Cardiac muscle cell (in vitro differentiated cells and primary cell): ENCODE results near the gene CD82. TPM values are rescaled to one million over a fixed set of nuclear protein-coding genes. Genes with fewer than 3 reads are reported as not detected.
A peak's percentile ranks its signal among the peaks of the same experiment; 100 is the strongest.

Experiments used
- DNase-seq, 2 donors: peaks; one replicate each; pipeline versions ENCODE4 v3.0.0 to v3.0.0-alpha.2; 2010 to 2017; ENCODE audit warnings: low read depth in 1 of 2, low spot score in 1 of 2
- H3K27ac ChIP-seq: fragments of 200-600 bp; sonication (generic); 2 replicates; pipeline ENCODE4 v1.5.1; 2016
- H3K27me3 ChIP-seq: fragments of 200-600 bp; sonication (generic); 2 replicates; pipeline ENCODE4 v1.6.0; 2016; ENCODE audit warnings: control low read depth
- H3K36me3 ChIP-seq: fragments of 200-600 bp; sonication (generic); 2 replicates; pipeline ENCODE4 v1.5.1; 2016; ENCODE audit warnings: control low read depth
- H3K4me1 ChIP-seq: fragments of 200-600 bp; sonication (generic); 2 replicates; pipeline ENCODE4 v1.8.1; 2017; ENCODE audit warnings: low read depth, mild to moderate bottlenecking, mixed run types
- H3K4me3 ChIP-seq: fragments of 200-600 bp; sonication (generic); 2 replicates; pipeline ENCODE4 v1.5.1; 2016; ENCODE audit warnings: mild to moderate bottlenecking
- H3K9me3 ChIP-seq: fragments of 200-600 bp; sonication (generic); 2 replicates; pipeline ENCODE4 v1.5.1; 2017; ENCODE audit warnings: low read depth, mild to moderate bottlenecking, control low read depth
- polyA plus RNA-seq: library from polyadenylated mRNA; unstranded; fragments of >200 nt; fragmentation: Nextera tagmentation; extraction: Ambion mirVana; gene quantifications from 2 replicates; pipeline ENCODE4 v1.2.1, GENCODE V29; 2016
- total RNA-seq: library from RNA; depleted of rRNA; stranded (reverse); fragments of >200 nt; gene quantifications from 2 replicates; pipeline ENCODE4 v1.2.3, GENCODE V29; 2016
- TF ChIP-seq, protein P1 (sequence below): IDR thresholded peaks from 2 replicates; pipeline ENCODE4 v1.5.1; 2012; ENCODE audit warnings: low read depth, mild to moderate bottlenecking, low read length

The CD82 gene
- total and polyA plus RNA-seq, 2 experiments from 2014 or later: 14.8 to 33.9 TPM

DNA sequence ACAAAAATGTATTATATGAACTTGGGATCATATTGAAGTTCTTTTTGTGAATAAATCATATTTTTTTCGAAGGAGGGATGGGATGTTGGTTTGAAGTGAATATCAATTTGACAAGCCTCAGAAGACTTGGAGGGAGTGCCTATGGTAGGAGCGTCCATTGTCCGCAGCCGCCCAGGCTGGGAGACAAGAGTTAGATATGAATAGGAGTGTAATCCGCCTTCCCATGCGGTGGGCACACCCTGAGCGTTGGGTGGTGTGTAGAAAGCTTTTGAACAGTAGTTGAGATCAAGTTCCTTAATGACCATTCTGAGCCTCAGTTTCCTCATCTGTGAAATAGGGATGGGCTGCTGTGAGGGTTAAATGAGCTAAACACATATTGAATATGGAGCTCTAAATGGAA is 7.0 kb downstream of the CD82 start:
- Histone ChIP-seq H3K4me1 (peaks cover 2% of the 10 kb centered on the region), H3K36me3 (no peaks in the 10 kb centered on the region), H3K9me3 (no peaks in the 10 kb centered on the region), H3K27ac (no peak overlapping the region), H3K27me3 (no peaks in the 10 kb centered on the region), H3K4me3 (no peak overlapping the region)
- TF ChIP-seq, protein P1, sequence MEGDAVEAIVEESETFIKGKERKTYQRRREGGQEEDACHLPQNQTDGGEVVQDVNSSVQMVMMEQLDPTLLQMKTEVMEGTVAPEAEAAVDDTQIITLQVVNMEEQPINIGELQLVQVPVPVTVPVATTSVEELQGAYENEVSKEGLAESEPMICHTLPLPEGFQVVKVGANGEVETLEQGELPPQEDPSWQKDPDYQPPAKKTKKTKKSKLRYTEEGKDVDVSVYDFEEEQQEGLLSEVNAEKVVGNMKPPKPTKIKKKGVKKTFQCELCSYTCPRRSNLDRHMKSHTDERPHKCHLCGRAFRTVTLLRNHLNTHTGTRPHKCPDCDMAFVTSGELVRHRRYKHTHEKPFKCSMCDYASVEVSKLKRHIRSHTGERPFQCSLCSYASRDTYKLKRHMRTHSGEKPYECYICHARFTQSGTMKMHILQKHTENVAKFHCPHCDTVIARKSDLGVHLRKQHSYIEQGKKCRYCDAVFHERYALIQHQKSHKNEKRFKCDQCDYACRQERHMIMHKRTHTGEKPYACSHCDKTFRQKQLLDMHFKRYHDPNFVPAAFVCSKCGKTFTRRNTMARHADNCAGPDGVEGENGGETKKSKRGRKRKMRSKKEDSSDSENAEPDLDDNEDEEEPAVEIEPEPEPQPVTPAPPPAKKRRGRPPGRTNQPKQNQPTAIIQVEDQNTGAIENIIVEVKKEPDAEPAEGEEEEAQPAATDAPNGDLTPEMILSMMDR: no peak
- DNase-seq: no peak

DNA sequence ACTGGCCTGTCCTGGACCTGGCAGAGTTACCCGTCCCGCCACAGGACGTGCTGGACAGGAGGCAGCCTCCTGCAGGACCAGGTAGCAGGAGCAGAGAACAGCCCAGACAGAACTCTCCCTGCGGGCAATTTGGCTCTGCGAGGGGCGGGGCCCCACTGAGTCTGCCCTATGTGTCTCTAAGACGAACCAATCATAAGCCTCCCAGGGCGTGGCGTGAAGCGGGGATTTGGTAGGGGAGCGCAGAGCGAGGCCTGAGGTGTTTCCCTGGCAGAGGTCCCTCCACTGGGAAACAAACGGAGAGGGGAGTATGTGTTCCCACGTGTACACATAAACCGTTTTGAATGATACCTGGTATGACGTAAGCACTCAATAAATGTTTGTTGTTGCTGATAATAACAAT is 7.4 kb downstream of the CD82 start:
- peaks cover 3% of the 10 kb centered on the region for H3K4me1 ChIP-seq
- no peaks in the 10 kb centered on the region for H3K27me3 ChIP-seq
- H3K4me3 ChIP-seq: no peak overlapping the region
- TF ChIP-seq, protein P1: no peak
- no peak overlapping the region for H3K27ac ChIP-seq
- H3K36me3 ChIP-seq: no peaks in the 10 kb centered on the region
- no peaks in the 10 kb centered on the region for H3K9me3 ChIP-seq
- no peak for DNase-seq

GRCh38 chr11:44573333-44573732 is 7.9 kb downstream of the CD82 start:
- Histone ChIP-seq H3K36me3 (no peaks in the 10 kb centered on the region), H3K27ac (no peak overlapping the region), H3K4me3 (no peak overlapping the region), H3K4me1 (peaks cover 3% of the 10 kb centered on the region), H3K27me3 (no peaks in the 10 kb centered on the region), H3K9me3 (no peaks in the 10 kb centered on the region)
- TF ChIP-seq, protein P1: no peak
- DNase-seq: no peak

- Histone ChIP-seq H3K9me3 (no peaks in the 10 kb centered on the region), H3K4me3 (no peak overlapping the region), H3K36me3 (no peaks in the 10 kb centered on the region), H3K27ac (no peak overlapping the region), H3K27me3 (no peaks in the 10 kb centered on the region), H3K4me1 (peaks cover 10% of the 10 kb centered on the region)
- TF ChIP-seq, protein P1: no peak
- peak in 1 of 2 donors; percentile 92 for DNase-seq
These were observed 9.3 kb downstream of the CD82 start for GRCh38 chr11:44574610-44575287.

- no peak for DNase-seq
These were observed 9.8 kb downstream of the CD82 start for GRCh38 chr11:44575288-44575672.

More at GRCh38 chr11:44575288-44575672, 9.8 kb downstream of the CD82 start:
- Histone ChIP-seq H3K36me3 (no peaks in the 10 kb centered on the region), H3K4me1 (peaks cover 12% of the 10 kb centered on the region), H3K4me3 (no peak overlapping the region), H3K9me3 (no peaks in the 10 kb centered on the region), H3K27me3 (no peaks in the 10 kb centered on the region), H3K27ac (no peak overlapping the region)
- TF ChIP-seq, protein P1: no peak
